HCT116 (cell line): Measurements from ENCODE around the gene UCKL1. TPM values are rescaled to one million over a fixed set of nuclear protein-coding genes. Genes with fewer than 3 reads are reported as not detected.
"Not testable (repeated sequence)": the region's sequence is repeated elsewhere in the genome, so short reads cannot be mapped to it uniquely, and the experiment has no call there.

ENCODE experiments used
- ATAC-seq: fragments of 200-7000 bp; cut with Tn5 transposase; 2 replicates; pipeline ENCODE4 v1.9.1; 2020; ENCODE audit warnings: mild to moderate bottlenecking, moderate library complexity
- BruUV-seq: library from RNA; stranded (reverse); fragments of 400-500 nt; replicated peaks from 2 replicates; lab custom pipeline; 2021; lab: Mats Ljungman, UMichigan
- CTCF ChIA-PET: fragments of 300-600 bp; sonication (Branson Sonifier 250); formaldehyde crosslinking; loops from one replicate; lab custom pipeline; 2021; ENCODE audit warnings: antibody characterized with exemption; lab: Charles Lee
- POLR2A ChIA-PET: fragments of 300-600, 350-600 bp; sonication (Branson Sonifier 250); formaldehyde crosslinking; loops from one replicate; lab custom pipeline; 2021; ENCODE audit warnings: antibody characterized with exemption; lab: Charles Lee
- RAD21 ChIA-PET, 2 experiments: fragments of 300-600 bp; sonication (Branson Sonifier 250); formaldehyde crosslinking; loops; one replicate each; lab custom pipeline; 2023; ENCODE audit warnings: low total read pairs in 2 of 2; ENCODE audit not compliant: uncharacterized antibody in 2 of 2, unreplicated experiment in 2 of 2, low non-redundant PET in 1 of 2; lab: Charles Lee
- DNase-seq: peaks from one replicate; pipeline ENCODE4 v3.0.0-alpha.2; 2010; ENCODE audit warnings: low read depth, low spot score
- H2AFZ ChIP-seq: fragments of 200-600 bp; shearing (Covaris generic), sonication (generic); 2 replicates; pipeline ENCODE4 v1.6.1; 2017; ENCODE audit warnings: low read depth, mixed run types, mixed read lengths, antibody characterized with exemption, low read length; ENCODE audit not compliant: poor library complexity, severe bottlenecking
- H3K27ac ChIP-seq: 2 replicates; pipeline ENCODE4 v1.5.1; 2012; ENCODE audit warnings: low read depth, low read length
- H3K27me3 ChIP-seq: fragments of 200-600 bp; sonication (generic); 2 replicates; pipeline ENCODE4 v1.6.1; 2016; ENCODE audit warnings: mixed run types, low read length, mixed read lengths; ENCODE audit not compliant: insufficient read depth
- H3K36me3 ChIP-seq, 2 experiments: fragments of 200-500 bp in 1 of 2; fragments of 200-600 bp in 1 of 2; sonication (Bioruptor generic) in 1 of 2; sonication (generic) in 1 of 2; 2 replicates each; pipeline versions ENCODE4 v1.5.1 to v1.6.1; 2014 to 2016; ENCODE audit warnings: low read length in 2 of 2, inconsistent platforms in 1 of 2, mixed read lengths in 1 of 2, mixed run types in 1 of 2; ENCODE audit not compliant: insufficient read depth in 2 of 2, control insufficient read depth in 1 of 2
- H3K4me1 ChIP-seq, 2 experiments: fragments of 200-600 bp in 1 of 2; sonication (generic) in 1 of 2; 2 replicates each; pipeline versions ENCODE4 v1.5.1 to v1.6.1; 2012 to 2017; ENCODE audit warnings: low read length in 2 of 2, inconsistent platforms in 1 of 2, mild to moderate bottlenecking in 1 of 2, mixed read lengths in 1 of 2, mixed run types in 1 of 2, moderate library complexity in 1 of 2; ENCODE audit not compliant: insufficient read depth in 2 of 2, control insufficient read depth in 1 of 2
- H3K4me2 ChIP-seq: fragments of 200-600 bp; sonication (generic); 2 replicates; pipeline ENCODE4 v1.6.1; 2017; ENCODE audit warnings: mixed run types, low read length, mixed read lengths
- H3K4me3 ChIP-seq, 2 experiments: fragments of 200-600 bp in 1 of 2; sonication (generic) in 1 of 2; replicated peaks in 1 of 2; 2 replicates each; pipeline ENCODE4 v1.5.1; 2011 to 2016; ENCODE audit warnings: low read length in 2 of 2, control low read depth in 1 of 2, low read depth in 1 of 2, mild to moderate bottlenecking in 1 of 2, mixed read lengths in 1 of 2, mixed run types in 1 of 2
- H3K79me2 ChIP-seq: fragments of 200-600 bp; sonication (generic); 2 replicates; pipeline ENCODE4 v1.6.1; 2017; ENCODE audit warnings: mild to moderate bottlenecking, mixed run types, low read length, moderate library complexity, mixed read lengths; ENCODE audit not compliant: insufficient read depth
- H3K9ac ChIP-seq: fragments of 200-600 bp; sonication (generic); 2 replicates; pipeline ENCODE4 v1.6.1; 2016; ENCODE audit warnings: low read length, mixed read lengths
- H3K9me2 ChIP-seq: fragments of 200-600 bp; sonication (generic), shearing (Covaris generic); 2 replicates; pipeline ENCODE4 v1.6.1; 2017; ENCODE audit warnings: mixed run types, mild to moderate bottlenecking, moderate library complexity; ENCODE audit not compliant: insufficient read depth
- H3K9me3 ChIP-seq, 2 experiments: fragments of 200-500 bp in 1 of 2; fragments of 200-600 bp in 1 of 2; sonication (Bioruptor generic) in 1 of 2; sonication (generic) in 1 of 2; 2 replicates each; pipeline ENCODE4 v1.6.1; 2014 to 2017; ENCODE audit warnings: low read length in 2 of 2, mixed read lengths in 2 of 2, inconsistent platforms in 1 of 2, low read depth in 1 of 2, mild to moderate bottlenecking in 1 of 2, mixed run types in 1 of 2, moderate library complexity in 1 of 2; ENCODE audit not compliant: control insufficient read depth in 1 of 2, insufficient read depth in 1 of 2
- H4K20me1 ChIP-seq: fragments of 200-600 bp; sonication (generic), shearing (Covaris generic); 2 replicates; pipeline ENCODE4 v1.6.1; 2017; ENCODE audit warnings: mixed run types, mild to moderate bottlenecking, moderate library complexity; ENCODE audit not compliant: insufficient read depth
- CBX3 ChIP-seq: IDR thresholded peaks from 2 replicates; pipeline ENCODE4 v1.6.1; 2012; ENCODE audit warnings: low read depth
- CEBPB ChIP-seq: IDR thresholded peaks from 2 replicates; pipeline ENCODE4 v1.6.1; 2012; ENCODE audit warnings: low read depth
- CTCF ChIP-seq, 3 experiments: fragments of 200-600 bp in 1 of 3; sonication (generic) in 1 of 3; IDR thresholded peaks in 2 of 3; conservative IDR thresholded peaks in 1 of 3; 2 replicates each; pipeline ENCODE4 v1.5.1; 2012 to 2017; ENCODE audit warnings: low read depth in 2 of 3, low read length in 2 of 3, antibody characterized with exemption in 1 of 3, borderline replicate concordance in 1 of 3, control low read depth in 1 of 3, mild to moderate bottlenecking in 1 of 3, mixed read lengths in 1 of 3, mixed run types in 1 of 3, moderate library complexity in 1 of 3; ENCODE audit not compliant: insufficient read depth in 1 of 3
- EGR1 ChIP-seq: IDR thresholded peaks from 2 replicates; pipeline ENCODE4 v1.6.1; 2012; ENCODE audit warnings: low read depth
- FOSL1 ChIP-seq: IDR thresholded peaks from 2 replicates; pipeline ENCODE4 v1.6.1; 2012; ENCODE audit warnings: low read depth
- RAD21 ChIP-seq: IDR thresholded peaks from 2 replicates; pipeline ENCODE4 v1.6.1; 2012; ENCODE audit warnings: low read depth, mild to moderate bottlenecking
- SIN3A ChIP-seq: IDR thresholded peaks from 2 replicates; pipeline ENCODE4 v1.6.1; 2012; ENCODE audit warnings: low read depth
- SP1 ChIP-seq: IDR thresholded peaks from 2 replicates; pipeline ENCODE4 v1.6.1; 2012; ENCODE audit warnings: low read depth
- SRF ChIP-seq: IDR thresholded peaks from 2 replicates; pipeline ENCODE4 v1.6.1; 2012; ENCODE audit warnings: low read depth
- TCF7L2 ChIP-seq: IDR thresholded peaks from 2 replicates; pipeline ENCODE4 v1.7.0; 2011; ENCODE audit warnings: borderline replicate concordance, inconsistent platforms; ENCODE audit not compliant: insufficient read depth, insufficient read length; ENCODE audit errors: extremely low read depth
- YY1 ChIP-seq: IDR thresholded peaks from 2 replicates; pipeline ENCODE4 v1.6.1; 2011; ENCODE audit warnings: low read length, low read depth, moderate library complexity, mild to moderate bottlenecking; ENCODE audit not compliant: insufficient replicate concordance; ENCODE audit errors: extremely low read depth
- intact Hi-C: fragments of 100-400 bp; cut with micrococcal nuclease; formaldehyde crosslinking; loops from 2 replicates; pipeline ENCODE4 v1.10.0; 2022
- total RNA-seq: library from RNA; stranded (reverse); gene quantifications from one replicate; pipeline ENCODE4 v1.2.1, GENCODE V29; 2021; ENCODE audit not compliant: unreplicated experiment
- TF ChIP-seq, protein P1 (sequence below): IDR thresholded peaks from 2 replicates; pipeline ENCODE4 v1.6.1; 2012

Gene UCKL1
- total RNA-seq, 1 experiment from 2014 or later = 54.2 TPM

GRCh38 chr20:63930971-63931553 lies 25.2 kb downstream of the UCKL1 start:
- BruUV-seq = no TSS peak
- CTCF ChIA-PET = no interaction called here
- Histone ChIP-seq H3K27me3 (no peaks in the 10 kb centered on the region), H2AFZ (no peak overlapping the region), H3K9me3 (no peaks in the 10 kb centered on the region), H3K79me2 (peaks cover 27% of the 10 kb centered on the region), H3K27ac (no peak overlapping the region), H3K4me3 (no peak overlapping the region), H3K9me2 (no peaks in the 10 kb centered on the region), H4K20me1 (no peaks in the 10 kb centered on the region), H3K4me2 (no peak overlapping the region), H3K36me3 (peaks cover 33 to 34% of the 10 kb centered on the region in 2 experiments), H3K4me1 (no peaks in the 10 kb centered on the region), H3K9ac (no peak overlapping the region)
- ATAC-seq = no peak
- no peak for TF ChIP-seq EGR1
- no peak for TF ChIP-seq SP1
- no peak for TF ChIP-seq YY1
- TF ChIP-seq CEBPB = no peak
- TF ChIP-seq CTCF (IDR thresholded peaks at IDR 0.05 in 2 of 3, conservative IDR thresholded peaks at IDR 0.05 in 1 of 3; ENCODE audit: borderline replicate concordance in 1 of 3, insufficient read depth in 1 of 3, low read depth in 2 of 3, low read length in 2 of 3) = no peak
- no peak for TF ChIP-seq RAD21
- TF ChIP-seq, protein P1, sequence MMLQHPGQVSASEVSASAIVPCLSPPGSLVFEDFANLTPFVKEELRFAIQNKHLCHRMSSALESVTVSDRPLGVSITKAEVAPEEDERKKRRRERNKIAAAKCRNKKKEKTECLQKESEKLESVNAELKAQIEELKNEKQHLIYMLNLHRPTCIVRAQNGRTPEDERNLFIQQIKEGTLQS = no peak
- TF ChIP-seq FOSL1 = no peak
- TF ChIP-seq SIN3A = no peak
- no peak for TF ChIP-seq CBX3
- TF ChIP-seq SRF = no peak
- TF ChIP-seq TCF7L2 = no peak
- POLR2A ChIA-PET = no interaction called here
- no peak for DNase-seq
- intact Hi-C loops = no loop called here
- RAD21 ChIA-PET = no interaction called here

DNA sequence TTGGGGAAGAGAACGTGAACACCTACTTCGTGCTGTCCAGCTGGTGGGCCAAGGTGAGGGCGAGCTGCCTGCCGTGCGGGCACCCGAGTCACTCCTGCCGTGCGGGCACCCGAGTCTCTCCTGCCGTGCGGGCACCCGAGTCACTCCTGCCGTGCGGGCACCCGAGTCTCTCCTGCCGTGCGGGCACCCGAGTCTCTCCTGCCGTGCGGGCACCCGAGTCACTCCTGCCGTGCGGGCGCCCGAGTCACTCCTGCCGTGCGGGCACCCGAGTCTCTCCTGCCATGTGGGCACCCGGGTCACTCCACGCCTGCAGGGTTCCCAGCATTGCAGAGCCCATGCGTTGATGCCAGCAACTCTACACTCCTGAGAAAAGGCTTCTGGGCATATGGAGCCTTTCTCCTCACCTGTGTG lies 26.7 kb downstream of the UCKL1 start:
- intact Hi-C loops, DNase-seq, H2AFZ ChIP-seq, H3K4me3 ChIP-seq, POLR2A ChIA-PET, H3K27ac ChIP-seq, ATAC-seq, CTCF ChIA-PET, RAD21 ChIA-PET, H3K27me3 ChIP-seq, H3K9ac ChIP-seq, H4K20me1 ChIP-seq, H3K9me3 ChIP-seq, BruUV-seq, H3K9me2 ChIP-seq, H3K4me2 ChIP-seq, H3K4me1 ChIP-seq: not testable (repeated sequence)
- Histone ChIP-seq H3K79me2 (peaks cover 39% of the 10 kb centered on the region), H3K36me3 (peaks cover 30 to 34% of the 10 kb centered on the region in 2 experiments)
